ENCODE data around the gene ERFL. TPM values are rescaled to one million over a fixed set of nuclear protein-coding genes. Genes with fewer than 3 reads are reported as not detected.
A peak's percentile ranks its signal among the peaks of the same experiment; 100 is the strongest.

The ERFL gene
- total RNA-seq, 2 experiments from 2014 or later = 1.7 to 1.9 TPM

GRCh38 chr19:41890936-41891335 is 37.3 kb downstream of the ERFL start:
- CTCF ChIA-PET = interaction anchor here (1.0 to 1.6 kb wide), 4 partner anchors 17 to 67 kb away, joined by 3 to 5 read pairs (median 4); no protein-coding TSS in a partner anchor
- Mint-ChIP-seq H3K27ac (no peak overlapping the region), H3K9me3 (ENCODE audit: low read depth) (no peaks in the 10 kb centered on the region), H3K4me1 (peaks cover 67% of the 10 kb centered on the region), H3K4me3 (no peak overlapping the region), H3K27me3 (no peaks in the 10 kb centered on the region), H3K36me3 (ENCODE audit: low read depth) (peaks cover 48% of the 10 kb centered on the region)
- POLR2A ChIA-PET = interaction anchor here (0.6 kb wide), 1 partner anchor 29 kb away, joined by 3 read pairs; no protein-coding TSS in a partner anchor
- ATAC-seq (no peak), DNase-seq (no peak)
- intact Hi-C loops (cut with DNase I, micrococcal nuclease) = no loop called here

DNA sequence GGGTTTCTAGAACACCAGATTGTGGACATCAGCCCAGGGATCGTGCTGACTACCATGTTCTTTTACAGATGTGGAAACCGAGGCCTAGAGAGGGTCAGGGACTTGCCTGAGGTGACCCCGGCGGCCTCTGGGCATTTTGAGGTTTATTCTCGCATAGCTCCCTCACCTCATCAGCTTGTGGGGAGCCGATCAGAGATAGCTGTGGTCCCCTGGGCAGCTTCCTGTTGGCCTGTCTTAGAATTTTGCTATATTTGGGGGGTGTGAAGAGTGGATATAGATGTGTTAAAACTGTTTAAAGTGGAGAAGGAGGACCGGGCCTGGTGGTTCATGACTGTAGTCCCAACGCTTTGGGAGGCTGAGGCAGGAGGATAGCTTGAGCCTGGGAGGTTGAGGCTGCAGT is 38.4 kb downstream of the ERFL start:
- no peaks in the 10 kb centered on the region for H3K9me3 Mint-ChIP-seq (ENCODE audit: low read depth)
- H3K4me3 Mint-ChIP-seq = no peak overlapping the region
- H3K27ac Mint-ChIP-seq = no peak overlapping the region
- H3K4me1 Mint-ChIP-seq = peaks cover 66% of the 10 kb centered on the region
- ATAC-seq (no peak), DNase-seq (no peak)
- intact Hi-C loops (cut with DNase I, micrococcal nuclease) = loop anchor here (5.0 to 10.0 kb wide), 3 partner anchors 37 to 325 kb away; partner anchors contain the start of genes DEDD2 (in 1 of the 2), ERFL (in 1 of the 2) and ZNF574 (in 1 of the 2)
- ChIA-PET POLR2A (no interaction called here), CTCF (interaction anchor here (0.7 to 2.7 kb wide), 6 partner anchors 9 to 55 kb away, joined by 3 to 7 read pairs (median 3); no protein-coding TSS in a partner anchor)
- H3K36me3 Mint-ChIP-seq (ENCODE audit: low read depth) = peaks cover 47% of the 10 kb centered on the region
- H3K27me3 Mint-ChIP-seq = no peaks in the 10 kb centered on the region

GRCh38 chr19:41888926-41889325 is 39.3 kb downstream of the ERFL start:
- ATAC-seq (no peak), DNase-seq (no peak)
- H3K4me1 Mint-ChIP-seq = peaks cover 64% of the 10 kb centered on the region
- H3K36me3 Mint-ChIP-seq (ENCODE audit: low read depth) = peaks cover 52% of the 10 kb centered on the region
- intact Hi-C loops (cut with DNase I, micrococcal nuclease) = loop anchor here (1.0 to 10.0 kb wide), 4 partner anchors 38 to 326 kb away; partner anchors contain the start of genes DEDD2 (in 1 of the 2), ERFL (in 1 of the 2), RABAC1 (in 1 of the 2) and ZNF574 (in 1 of the 2)
- ChIA-PET POLR2A (no interaction called here), CTCF (interaction anchor here (0.9 to 8.2 kb wide), 7 partner anchors 9 to 68 kb away, joined by 3 to 62 read pairs (median 4); no protein-coding TSS in a partner anchor)
- H3K4me3 Mint-ChIP-seq = no peak overlapping the region
- peak overlapping the region; percentile 49 for H3K27ac Mint-ChIP-seq
- no peaks in the 10 kb centered on the region for H3K9me3 Mint-ChIP-seq (ENCODE audit: low read depth)
- no peaks in the 10 kb centered on the region for H3K27me3 Mint-ChIP-seq

GRCh38 chr19:41887711-41888382 is 40.4 kb downstream of the ERFL start:
- ChIA-PET CTCF (interaction anchor here (0.5 to 8.2 kb wide), 10 partner anchors 12 to 416 kb away, joined by 3 to 62 read pairs (median 4); no protein-coding TSS in a partner anchor), POLR2A (interaction anchor here (0.6 to 3.6 kb wide), 5 partner anchors 13 to 86 kb away, joined by 4 to 35 read pairs (median 13); partner anchors contain the start of gene RPS19)
- DNase-seq (peak; percentile 94), ATAC-seq (peak; percentile 61)
- Mint-ChIP-seq H3K27me3 (no peaks in the 10 kb centered on the region), H3K9me3 (ENCODE audit: low read depth) (no peaks in the 10 kb centered on the region), H3K4me1 (peaks cover 60% of the 10 kb centered on the region), H3K27ac (peak overlapping the region; percentile 89), H3K36me3 (ENCODE audit: low read depth) (peaks cover 54% of the 10 kb centered on the region), H3K4me3 (peak overlapping the region; percentile 68)
- intact Hi-C loops (cut with DNase I, micrococcal nuclease) = loop anchor here (1.0 to 10.0 kb wide), 12 partner anchors 15 to 625 kb away; partner anchors contain the start of genes ERFL (in 2 of the 2), RPS19 (in 2 of the 2), DEDD2 (in 1 of the 2) and RABAC1 (in 1 of the 2)

DNA sequence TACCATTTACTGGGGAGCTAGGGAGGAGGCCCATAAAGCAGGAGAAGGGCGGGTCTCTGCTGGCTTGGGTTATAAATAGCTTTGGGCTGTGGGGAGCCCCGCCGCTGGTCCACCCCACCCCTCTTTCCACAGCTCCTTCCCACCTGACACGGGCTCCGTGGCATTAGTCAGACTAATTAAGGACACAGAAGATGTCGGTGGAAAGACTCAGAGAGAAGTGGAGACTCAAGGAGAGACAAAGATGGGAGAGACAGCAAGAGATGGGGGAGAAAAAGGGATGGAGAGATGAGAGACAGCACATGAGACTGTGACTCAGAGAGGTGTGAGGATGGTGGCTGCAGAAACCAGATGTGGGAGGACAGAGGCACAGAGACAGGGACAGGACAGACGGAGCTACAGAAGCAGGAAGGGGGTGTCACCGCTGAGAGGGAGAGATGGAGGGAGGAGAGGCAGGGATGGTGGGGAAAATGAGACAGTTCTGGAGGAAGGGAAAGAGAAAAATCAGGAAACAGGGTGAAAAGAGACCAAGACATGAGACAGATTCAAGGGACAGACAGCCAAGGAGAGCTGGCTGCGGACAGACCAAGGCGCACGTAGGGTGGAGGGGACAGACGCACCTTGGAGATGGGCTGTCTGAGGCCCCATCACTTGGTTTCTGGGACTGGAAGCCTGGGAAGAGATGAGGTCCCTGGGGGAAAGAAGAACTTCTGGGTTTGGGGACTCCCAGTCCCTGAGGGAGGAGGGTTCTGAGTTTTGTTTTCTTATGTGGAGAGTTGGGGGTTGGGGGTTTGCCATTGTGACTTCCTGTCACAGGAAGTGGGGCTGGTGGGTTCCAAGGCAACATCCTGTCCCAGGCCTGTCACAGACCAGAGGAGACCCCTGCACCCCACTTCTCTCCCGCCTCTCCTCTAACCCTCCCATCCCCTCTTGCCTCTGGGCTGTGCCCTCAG is 41.2 kb downstream of the ERFL start:
- CTCF ChIA-PET = interaction anchor here (0.6 to 8.2 kb wide), 19 partner anchors 10 to 148 kb away, joined by 3 to 62 read pairs (median 4); partner anchors contain the start of genes ERFL and RABAC1
- DNase-seq (peak; percentile 78), ATAC-seq (peak; percentile 45)
- Mint-ChIP-seq H3K9me3 (ENCODE audit: low read depth) (no peaks in the 10 kb centered on the region), H3K27ac (peak overlapping the region; percentile 89), H3K4me3 (peak overlapping the region; percentile 68), H3K36me3 (ENCODE audit: low read depth) (peaks cover 53% of the 10 kb centered on the region), H3K4me1 (peaks cover 61% of the 10 kb centered on the region), H3K27me3 (no peaks in the 10 kb centered on the region)
- intact Hi-C loops (cut with DNase I, micrococcal nuclease) = loop anchor here (1.0 to 10.0 kb wide), 11 partner anchors 14 to 624 kb away; partner anchors contain the start of genes ERFL (in 2 of the 2), RPS19 (in 2 of the 2), DEDD2 (in 1 of the 2) and ZNF574 (in 1 of the 2)
- POLR2A ChIA-PET = interaction anchor here (0.6 to 3.6 kb wide), 7 partner anchors 12 to 87 kb away, joined by 4 to 35 read pairs (median 12); partner anchors contain the start of gene RPS19

- Mint-ChIP-seq H3K27ac (peak overlapping the region; percentile 96), H3K4me3 (peak overlapping the region; percentile 68), H3K4me1 (peaks cover 54% of the 10 kb centered on the region), H3K9me3 (ENCODE audit: low read depth) (no peaks in the 10 kb centered on the region), H3K27me3 (no peaks in the 10 kb centered on the region), H3K36me3 (ENCODE audit: low read depth) (peaks cover 33% of the 10 kb centered on the region)
- ChIA-PET CTCF (interaction anchor here (0.6 to 8.2 kb wide), 4 partner anchors 12 to 109 kb away, joined by 3 to 62 read pairs (median 4); partner anchors contain the start of gene RPS19), POLR2A (interaction anchor here (0.7 to 1.8 kb wide), 6 partner anchors 11 to 75 kb away, joined by 3 to 6 read pairs (median 4); partner anchors contain the start of genes RABAC1 and RPS19)
- intact Hi-C loops (cut with DNase I, micrococcal nuclease) = loop anchor here (1.0 to 10.0 kb wide), 6 partner anchors 9 to 532 kb away; partner anchors contain the start of genes DEDD2 (in 1 of the 2) and TGFB1 (in 1 of the 2)
- peak; percentile 75 for ATAC-seq
- peak; percentile 94 for DNase-seq
Measured at GRCh38 chr19:41883821-41884733, 44.2 kb downstream of the ERFL start.

- Mint-ChIP-seq H3K27me3 (no peaks in the 10 kb centered on the region), H3K27ac (peak overlapping the region; percentile 96), H3K4me3 (peak overlapping the region; percentile 68), H3K36me3 (ENCODE audit: low read depth) (peaks cover 28% of the 10 kb centered on the region), H3K9me3 (ENCODE audit: low read depth) (no peaks in the 10 kb centered on the region), H3K4me1 (peaks cover 52% of the 10 kb centered on the region)
- intact Hi-C loops (cut with DNase I, micrococcal nuclease) = loop anchor here in 1 of 2 experiments (5.0 to 10.0 kb wide), 3 partner anchors 331 to 531 kb away; partner anchors contain the start of genes DEDD2 and TGFB1
- ChIA-PET CTCF (interaction anchor here (1.1 to 8.2 kb wide), 3 partner anchors 11 to 64 kb away, joined by 3 to 62 read pairs (median 5); partner anchors contain the start of gene RPS19), POLR2A (interaction anchor here (1.1 to 1.6 kb wide), 2 partner anchors 10 to 23 kb away, joined by 3 to 5 read pairs; partner anchors contain the start of gene RPS19)
- ATAC-seq (no peak), DNase-seq (peak; percentile 32)
Measured at GRCh38 chr19:41883463-41883820, 44.8 kb downstream of the ERFL start.

- Mint-ChIP-seq H3K4me3 (peak within 1 kb of the TSS; percentile 87), H3K36me3 (ENCODE audit: low read depth) (peaks cover 22% of the 10 kb centered on the region), H3K27me3 (no peaks in the 10 kb centered on the region), H3K4me1 (peaks cover 52% of the 10 kb centered on the region), H3K9me3 (ENCODE audit: low read depth) (no peaks in the 10 kb centered on the region), H3K27ac (peak within 1 kb of the TSS; percentile 96)
- CTCF ChIA-PET = interaction anchor here (0.6 to 8.2 kb wide), 3 partner anchors 11 to 387 kb away, joined by 3 to 62 read pairs (median 3); no protein-coding TSS in a partner anchor
- intact Hi-C loops (cut with DNase I, micrococcal nuclease) = loop anchor here in 1 of 2 experiments (5.0 to 10.0 kb wide), 3 partner anchors 332 to 531 kb away; partner anchors contain the start of genes DEDD2 and TGFB1
- POLR2A ChIA-PET = no interaction called here
- DNase-seq (peak; percentile 73), ATAC-seq (no peak)
Measured at GRCh38 chr19:41882568-41883462, 45.4 kb downstream of the ERFL start, which contains the start of gene ARHGEF1. Gene ARHGEF1 (plus strand): TSS chr19:41883184. CDS start chr19:41888083, 4,899 bp downstream.

GRCh38 chr19:41880329-41880708 is 47.9 kb downstream of the ERFL start:
- ChIA-PET CTCF (no interaction called here), POLR2A (interaction anchor here (0.6 to 1.6 kb wide), 2 partner anchors 65 to 127 kb away, joined by 3 to 4 read pairs; no protein-coding TSS in a partner anchor)
- ATAC-seq (no peak), DNase-seq (no peak)
- Mint-ChIP-seq H3K36me3 (ENCODE audit: low read depth) (peaks cover 16% of the 10 kb centered on the region), H3K27ac (peak overlapping the region; percentile 47), H3K27me3 (no peaks in the 10 kb centered on the region), H3K4me1 (peaks cover 57% of the 10 kb centered on the region), H3K9me3 (ENCODE audit: low read depth) (no peaks in the 10 kb centered on the region), H3K4me3 (no peak overlapping the region)
- intact Hi-C loops (cut with DNase I, micrococcal nuclease) = loop anchor here in 1 of 2 experiments (5.0 to 10.0 kb wide), 3 partner anchors 334 to 528 kb away; partner anchors contain the start of genes DEDD2 and TGFB1
